HepG2 (cell line): ENCODE data around the gene NECAB2. TPM values are rescaled to one million over a fixed set of nuclear protein-coding genes. Genes with fewer than 3 reads are reported as not detected.

Source experiments
- EEA1 ChIP-seq: sonication (generic); formaldehyde crosslinking; IDR thresholded peaks from 2 replicates; pipeline ENCODE4 v1.5.1; 2020; ENCODE audit warnings: mild to moderate bottlenecking, missing genetic modification reagents, borderline replicate concordance
- FOXA1 ChIP-seq, 2 experiments: fragments of 450-650 bp in 1 of 2; sonication (generic) in 1 of 2; formaldehyde crosslinking in 1 of 2; IDR thresholded peaks; 2 replicates each; pipeline versions ENCODE4 v1.4.0 to v1.6.1; 2016 to 2020; ENCODE audit warnings: missing genetic modification reagents in 1 of 2
- HNRNPUL1 ChIP-seq: fragments of 200-400 bp; formaldehyde crosslinking; IDR thresholded peaks from 2 replicates; pipeline ENCODE4 v1.6.1; 2017; ENCODE audit warnings: low read depth, mild to moderate bottlenecking, low read length, moderate library complexity
- TBX3 ChIP-seq: fragments of 450-650 bp; IDR thresholded peaks from 2 replicates; pipeline ENCODE4 v1.6.1; 2017; ENCODE audit warnings: antibody characterized with exemption, mild to moderate bottlenecking, inconsistent platforms, borderline replicate concordance
- ZFP36 ChIP-seq: fragments of 150-350 bp; IDR thresholded peaks from 2 replicates; pipeline ENCODE4 v1.6.1; 2018; ENCODE audit warnings: borderline replicate concordance, low read length, low read depth; ENCODE audit not compliant: partially characterized antibody
- ZNF234 ChIP-seq: sonication (generic); formaldehyde crosslinking; conservative IDR thresholded peaks from 2 replicates; pipeline ENCODE4 v1.5.1; 2020; ENCODE audit warnings: mild to moderate bottlenecking, missing genetic modification reagents
- ZNF446 ChIP-seq: sonication (generic); formaldehyde crosslinking; IDR thresholded peaks from 2 replicates; pipeline ENCODE4 v1.5.0; 2020; ENCODE audit warnings: mild to moderate bottlenecking, missing genetic modification reagents
- ZNF550 ChIP-seq: sonication (generic); formaldehyde crosslinking; IDR thresholded peaks from 2 replicates; pipeline ENCODE4 v1.4.0; 2020; ENCODE audit warnings: mild to moderate bottlenecking, missing genetic modification reagents, borderline replicate concordance
- polyA plus RNA-seq, 8 experiments: library from polyadenylated mRNA; depleted of rRNA in 3 of 8; stranded (reverse) in 7 of 8; unstranded in 1 of 8; fragments of >200 nt; fragmentation: Illumina TruSeq in 4 of 8; extraction: Trizol in 4 of 8; gene quantifications; 2 replicates each; pipeline versions ENCODE4 v1.2.1 to v1.2.3, GENCODE V29; 2011 to 2016; ENCODE audit warnings: low read depth in 4 of 8, missing spikeins in 1 of 8, mixed read lengths in 1 of 8; ENCODE audit not compliant: insufficient read depth in 1 of 8
- total RNA-seq, 5 experiments: library from RNA; depleted of rRNA; stranded (reverse); fragments of >200 nt; fragmentation: Illumina TruSeq; extraction: Trizol; gene quantifications; 2 replicates each; pipeline ENCODE4 v1.2.3, GENCODE V29; 2016; ENCODE audit warnings: low read depth in 1 of 5
- TF ChIP-seq, protein P1 (sequence below): sonication (generic); formaldehyde crosslinking; IDR thresholded peaks from 2 replicates; pipeline ENCODE4 v1.5.1; 2020; ENCODE audit warnings: missing genetic modification reagents, mild to moderate bottlenecking, borderline replicate concordance
- TF ChIP-seq, protein P2 (sequence below): sonication (generic); formaldehyde crosslinking; IDR thresholded peaks from 2 replicates; pipeline ENCODE4 v1.4.0; 2020; ENCODE audit warnings: missing genetic modification reagents
- TF ChIP-seq, protein P3 (sequence below): IDR thresholded peaks from 2 replicates; pipeline ENCODE4 v1.6.1; 2012; ENCODE audit warnings: inconsistent platforms
- TF ChIP-seq, protein P4 (sequence below): fragments of 450-650 bp; IDR thresholded peaks from 2 replicates; pipeline ENCODE4 v1.6.1; 2017
- TF ChIP-seq, protein P5 (sequence below): sonication (generic); formaldehyde crosslinking; IDR thresholded peaks from 2 replicates; pipeline ENCODE4 v1.8.1; 2023; ENCODE audit warnings: mild to moderate bottlenecking, missing genetic modification reagents, borderline replicate concordance

Gene NECAB2
- total and polyA plus RNA-seq, 2 of the 13 experiments (the other 11 are each of a cell fraction or from before 2014, with no cell fraction given): 0.21 to 0.49 TPM

DNA sequence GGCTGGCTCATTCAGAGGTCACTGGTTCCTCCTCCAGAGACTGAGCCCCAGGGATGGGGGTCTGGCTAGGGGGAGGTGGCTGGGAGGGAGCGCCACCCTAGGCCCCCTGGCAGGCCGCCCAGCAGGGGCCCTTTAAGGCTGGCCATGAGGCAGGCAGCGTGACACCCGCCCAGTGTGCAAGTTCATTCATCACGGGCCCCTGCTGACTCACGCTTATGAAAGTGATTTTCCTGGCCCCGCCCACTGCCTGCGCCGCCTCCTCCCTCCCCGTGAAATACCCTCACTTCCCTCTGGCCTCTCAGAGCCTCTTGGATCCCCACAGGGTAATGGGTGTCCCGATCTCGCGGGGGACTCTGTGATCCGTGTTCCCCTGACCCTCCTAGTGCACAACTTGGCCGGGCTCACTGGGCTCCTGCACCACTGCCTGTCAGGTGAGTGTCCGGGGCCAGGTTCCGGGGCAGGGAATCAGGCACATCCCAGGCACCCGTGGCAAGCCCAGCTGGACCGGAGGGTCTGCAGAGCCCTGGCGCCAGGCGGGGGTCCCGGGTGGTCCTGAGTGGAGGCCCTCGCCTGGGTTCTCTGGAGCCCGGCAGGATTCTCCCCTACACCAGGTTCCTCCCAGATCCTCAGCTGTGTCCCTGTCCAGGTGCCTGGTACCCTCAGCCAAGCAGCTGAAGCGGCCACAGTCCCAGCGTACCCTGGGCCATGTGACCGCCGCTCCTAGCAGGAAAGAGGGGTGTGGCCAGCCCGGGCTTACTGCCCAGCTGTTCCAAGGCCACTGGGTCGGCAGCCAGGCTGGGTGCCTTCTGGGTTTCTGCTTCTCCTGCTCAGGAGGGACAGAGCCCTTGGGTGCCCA, 14.9 kb upstream of the NECAB2 start, which contains the start of gene OSGIN1 (continued):
- TF ChIP-seq, protein P1, sequence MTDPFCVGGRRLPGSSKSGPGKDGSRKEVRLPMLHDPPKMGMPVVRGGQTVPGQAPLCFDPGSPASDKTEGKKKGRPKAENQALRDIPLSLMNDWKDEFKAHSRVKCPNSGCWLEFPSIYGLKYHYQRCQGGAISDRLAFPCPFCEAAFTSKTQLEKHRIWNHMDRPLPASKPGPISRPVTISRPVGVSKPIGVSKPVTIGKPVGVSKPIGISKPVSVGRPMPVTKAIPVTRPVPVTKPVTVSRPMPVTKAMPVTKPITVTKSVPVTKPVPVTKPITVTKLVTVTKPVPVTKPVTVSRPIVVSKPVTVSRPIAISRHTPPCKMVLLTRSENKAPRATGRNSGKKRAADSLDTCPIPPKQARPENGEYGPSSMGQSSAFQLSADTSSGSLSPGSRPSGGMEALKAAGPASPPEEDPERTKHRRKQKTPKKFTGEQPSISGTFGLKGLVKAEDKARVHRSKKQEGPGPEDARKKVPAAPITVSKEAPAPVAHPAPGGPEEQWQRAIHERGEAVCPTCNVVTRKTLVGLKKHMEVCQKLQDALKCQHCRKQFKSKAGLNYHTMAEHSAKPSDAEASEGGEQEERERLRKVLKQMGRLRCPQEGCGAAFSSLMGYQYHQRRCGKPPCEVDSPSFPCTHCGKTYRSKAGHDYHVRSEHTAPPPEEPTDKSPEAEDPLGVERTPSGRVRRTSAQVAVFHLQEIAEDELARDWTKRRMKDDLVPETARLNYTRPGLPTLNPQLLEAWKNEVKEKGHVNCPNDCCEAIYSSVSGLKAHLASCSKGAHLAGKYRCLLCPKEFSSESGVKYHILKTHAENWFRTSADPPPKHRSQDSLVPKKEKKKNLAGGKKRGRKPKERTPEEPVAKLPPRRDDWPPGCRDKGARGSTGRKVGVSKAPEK: no peak
- TF ChIP-seq, protein P2, sequence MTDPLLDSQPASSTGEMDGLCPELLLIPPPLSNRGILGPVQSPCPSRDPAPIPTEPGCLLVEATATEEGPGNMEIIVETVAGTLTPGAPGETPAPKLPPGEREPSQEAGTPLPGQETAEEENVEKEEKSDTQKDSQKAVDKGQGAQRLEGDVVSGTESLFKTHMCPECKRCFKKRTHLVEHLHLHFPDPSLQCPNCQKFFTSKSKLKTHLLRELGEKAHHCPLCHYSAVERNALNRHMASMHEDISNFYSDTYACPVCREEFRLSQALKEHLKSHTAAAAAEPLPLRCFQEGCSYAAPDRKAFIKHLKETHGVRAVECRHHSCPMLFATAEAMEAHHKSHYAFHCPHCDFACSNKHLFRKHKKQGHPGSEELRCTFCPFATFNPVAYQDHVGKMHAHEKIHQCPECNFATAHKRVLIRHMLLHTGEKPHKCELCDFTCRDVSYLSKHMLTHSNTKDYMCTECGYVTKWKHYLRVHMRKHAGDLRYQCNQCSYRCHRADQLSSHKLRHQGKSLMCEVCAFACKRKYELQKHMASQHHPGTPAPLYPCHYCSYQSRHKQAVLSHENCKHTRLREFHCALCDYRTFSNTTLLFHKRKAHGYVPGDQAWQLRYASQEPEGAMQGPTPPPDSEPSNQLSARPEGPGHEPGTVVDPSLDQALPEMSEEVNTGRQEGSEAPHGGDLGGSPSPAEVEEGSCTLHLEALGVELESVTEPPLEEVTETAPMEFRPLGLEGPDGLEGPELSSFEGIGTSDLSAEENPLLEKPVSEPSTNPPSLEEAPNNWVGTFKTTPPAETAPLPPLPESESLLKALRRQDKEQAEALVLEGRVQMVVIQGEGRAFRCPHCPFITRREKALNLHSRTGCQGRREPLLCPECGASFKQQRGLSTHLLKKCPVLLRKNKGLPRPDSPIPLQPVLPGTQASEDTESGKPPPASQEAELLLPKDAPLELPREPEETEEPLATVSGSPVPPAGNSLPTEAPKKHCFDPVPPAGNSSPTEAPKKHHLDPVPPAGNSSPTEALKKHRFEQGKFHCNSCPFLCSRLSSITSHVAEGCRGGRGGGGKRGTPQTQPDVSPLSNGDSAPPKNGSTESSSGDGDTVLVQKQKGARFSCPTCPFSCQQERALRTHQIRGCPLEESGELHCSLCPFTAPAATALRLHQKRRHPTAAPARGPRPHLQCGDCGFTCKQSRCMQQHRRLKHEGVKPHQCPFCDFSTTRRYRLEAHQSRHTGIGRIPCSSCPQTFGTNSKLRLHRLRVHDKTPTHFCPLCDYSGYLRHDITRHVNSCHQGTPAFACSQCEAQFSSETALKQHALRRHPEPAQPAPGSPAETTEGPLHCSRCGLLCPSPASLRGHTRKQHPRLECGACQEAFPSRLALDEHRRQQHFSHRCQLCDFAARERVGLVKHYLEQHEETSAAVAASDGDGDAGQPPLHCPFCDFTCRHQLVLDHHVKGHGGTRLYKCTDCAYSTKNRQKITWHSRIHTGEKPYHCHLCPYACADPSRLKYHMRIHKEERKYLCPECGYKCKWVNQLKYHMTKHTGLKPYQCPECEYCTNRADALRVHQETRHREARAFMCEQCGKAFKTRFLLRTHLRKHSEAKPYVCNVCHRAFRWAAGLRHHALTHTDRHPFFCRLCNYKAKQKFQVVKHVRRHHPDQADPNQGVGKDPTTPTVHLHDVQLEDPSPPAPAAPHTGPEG (CRISPR knock-in tag): peak; percentile 65; the same call in 1 of the 2 replicates
- TF ChIP-seq ZNF234 (CRISPR knock-in tag): no peak
- no peak for TF ChIP-seq ZNF550
- peak; percentile 60; the same call in 1 of the 2 replicates for TF ChIP-seq TBX3
- TF ChIP-seq ZNF446: 0 out of 2 replicates have a peak, but pooled peaks have one; percentile 13
- no peak for TF ChIP-seq FOXA1 (IDR thresholded peaks at IDR 0.05)
- no peak; the same call in 1 of the 2 replicates for TF ChIP-seq FOXA1 (CRISPR knock-in tag; IDR thresholded peaks at IDR 0.05)
- no peak for TF ChIP-seq HNRNPUL1
- TF ChIP-seq, protein P3, sequence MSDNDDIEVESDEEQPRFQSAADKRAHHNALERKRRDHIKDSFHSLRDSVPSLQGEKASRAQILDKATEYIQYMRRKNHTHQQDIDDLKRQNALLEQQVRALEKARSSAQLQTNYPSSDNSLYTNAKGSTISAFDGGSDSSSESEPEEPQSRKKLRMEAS: peak; percentile 93
- no peak for TF ChIP-seq ZFP36
- TF ChIP-seq, protein P4, sequence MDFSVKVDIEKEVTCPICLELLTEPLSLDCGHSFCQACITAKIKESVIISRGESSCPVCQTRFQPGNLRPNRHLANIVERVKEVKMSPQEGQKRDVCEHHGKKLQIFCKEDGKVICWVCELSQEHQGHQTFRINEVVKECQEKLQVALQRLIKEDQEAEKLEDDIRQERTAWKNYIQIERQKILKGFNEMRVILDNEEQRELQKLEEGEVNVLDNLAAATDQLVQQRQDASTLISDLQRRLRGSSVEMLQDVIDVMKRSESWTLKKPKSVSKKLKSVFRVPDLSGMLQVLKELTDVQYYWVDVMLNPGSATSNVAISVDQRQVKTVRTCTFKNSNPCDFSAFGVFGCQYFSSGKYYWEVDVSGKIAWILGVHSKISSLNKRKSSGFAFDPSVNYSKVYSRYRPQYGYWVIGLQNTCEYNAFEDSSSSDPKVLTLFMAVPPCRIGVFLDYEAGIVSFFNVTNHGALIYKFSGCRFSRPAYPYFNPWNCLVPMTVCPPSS: no peak
- TF ChIP-seq EEA1 (CRISPR knock-in tag): 0 out of 2 replicates have a peak, but pooled peaks have one; percentile 34
- TF ChIP-seq, protein P5, sequence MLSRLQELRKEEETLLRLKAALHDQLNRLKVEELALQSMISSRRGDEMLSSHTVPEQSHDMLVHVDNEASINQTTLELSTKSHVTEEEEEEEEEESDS (CRISPR knock-in tag): 0 out of 2 replicates have a peak, but pooled peaks have one; percentile 35
